Measurements from ENCODE around the gene ANO3. TPM values are rescaled to one million over a fixed set of nuclear protein-coding genes. Genes with fewer than 3 reads are reported as not detected.

ANO3 gene
- total RNA-seq, 1 donor from 2014 or later, result 0.27 TPM

GRCh38 chr11:26335903-26336302 lies 4.0 kb downstream of the ANO3 start:
- ATAC-seq (no peak), DNase-seq (no peak)
- Histone ChIP-seq H3K4me1 (peaks cover 5% of the 10 kb centered on the region), H3K36me3 (no peaks in the 10 kb centered on the region), H3K9me3 (no peaks in the 10 kb centered on the region), H3K27ac (no peak overlapping the region), H3K4me3 (no peak overlapping the region), H3K27me3 (ENCODE audit: low read depth) (no peaks in the 10 kb centered on the region)
- intact Hi-C loops (cut with DNase I), result no loop called here
- TF ChIP-seq, protein P1, sequence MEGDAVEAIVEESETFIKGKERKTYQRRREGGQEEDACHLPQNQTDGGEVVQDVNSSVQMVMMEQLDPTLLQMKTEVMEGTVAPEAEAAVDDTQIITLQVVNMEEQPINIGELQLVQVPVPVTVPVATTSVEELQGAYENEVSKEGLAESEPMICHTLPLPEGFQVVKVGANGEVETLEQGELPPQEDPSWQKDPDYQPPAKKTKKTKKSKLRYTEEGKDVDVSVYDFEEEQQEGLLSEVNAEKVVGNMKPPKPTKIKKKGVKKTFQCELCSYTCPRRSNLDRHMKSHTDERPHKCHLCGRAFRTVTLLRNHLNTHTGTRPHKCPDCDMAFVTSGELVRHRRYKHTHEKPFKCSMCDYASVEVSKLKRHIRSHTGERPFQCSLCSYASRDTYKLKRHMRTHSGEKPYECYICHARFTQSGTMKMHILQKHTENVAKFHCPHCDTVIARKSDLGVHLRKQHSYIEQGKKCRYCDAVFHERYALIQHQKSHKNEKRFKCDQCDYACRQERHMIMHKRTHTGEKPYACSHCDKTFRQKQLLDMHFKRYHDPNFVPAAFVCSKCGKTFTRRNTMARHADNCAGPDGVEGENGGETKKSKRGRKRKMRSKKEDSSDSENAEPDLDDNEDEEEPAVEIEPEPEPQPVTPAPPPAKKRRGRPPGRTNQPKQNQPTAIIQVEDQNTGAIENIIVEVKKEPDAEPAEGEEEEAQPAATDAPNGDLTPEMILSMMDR (IDR thresholded peaks at IDR 0.05), result no peak

- no peaks in the 10 kb centered on the region for H3K9me3 ChIP-seq
- no peaks in the 10 kb centered on the region for H3K4me1 ChIP-seq
- no peaks in the 10 kb centered on the region for H3K27me3 ChIP-seq (ENCODE audit: low read depth)
- intact Hi-C loops (cut with DNase I), result no loop called here
- no peaks in the 10 kb centered on the region for H3K36me3 ChIP-seq
- H3K4me3 ChIP-seq, result no peak overlapping the region
- H3K27ac ChIP-seq, result no peak overlapping the region
- TF ChIP-seq, protein P1 (IDR thresholded peaks at IDR 0.05), result no peak
- DNase-seq (no peak), ATAC-seq (no peak)
Observed at GRCh38 chr11:26344647-26345046, 12.7 kb downstream of the ANO3 start.

GRCh38 chr11:26348776-26349175 lies 16.8 kb downstream of the ANO3 start:
- H3K27me3 ChIP-seq (ENCODE audit: low read depth), result no peaks in the 10 kb centered on the region
- no peak for DNase-seq
- no peak overlapping the region for H3K27ac ChIP-seq
- no peak overlapping the region for H3K4me3 ChIP-seq
- no peaks in the 10 kb centered on the region for H3K4me1 ChIP-seq
- ATAC-seq, result peak in 1 of 2 donors; percentile 14
- no peaks in the 10 kb centered on the region for H3K9me3 ChIP-seq
- no peaks in the 10 kb centered on the region for H3K36me3 ChIP-seq
- TF ChIP-seq, protein P1 (IDR thresholded peaks at IDR 0.05), result no peak
- intact Hi-C loops (cut with DNase I), result no loop called here

- Histone ChIP-seq H3K27me3 (ENCODE audit: low read depth) (no peaks in the 10 kb centered on the region), H3K27ac (no peak overlapping the region), H3K4me1 (no peaks in the 10 kb centered on the region), H3K36me3 (no peaks in the 10 kb centered on the region), H3K4me3 (no peak overlapping the region), H3K9me3 (no peaks in the 10 kb centered on the region)
- TF ChIP-seq, protein P1 (IDR thresholded peaks at IDR 0.05), result no peak
- no peak for ATAC-seq
- intact Hi-C loops (cut with DNase I), result no loop called here
- DNase-seq, result no peak
Observed at GRCh38 chr11:26350002-26350401, 18.1 kb downstream of the ANO3 start.

DNA sequence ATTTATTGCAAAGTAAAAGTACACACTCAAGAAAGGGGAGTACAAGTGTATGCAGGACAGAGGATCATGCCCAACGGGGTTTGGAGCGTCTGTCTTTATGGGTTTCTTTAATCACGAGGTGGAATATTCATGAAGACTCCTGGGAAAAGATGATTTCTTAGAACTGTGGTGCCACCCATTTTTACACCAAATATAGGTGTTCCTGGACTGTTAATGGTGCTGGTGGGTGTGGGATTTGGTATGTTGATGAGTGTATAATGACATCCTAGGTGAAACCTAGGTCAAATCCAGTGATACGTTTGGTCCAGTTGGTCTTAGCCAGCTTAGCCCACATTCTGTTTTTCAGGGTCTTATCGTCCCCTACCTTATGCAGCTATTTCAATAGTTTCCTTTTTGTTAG lies 21.1 kb downstream of the ANO3 start:
- Histone ChIP-seq H3K27me3 (ENCODE audit: low read depth) (no peaks in the 10 kb centered on the region), H3K4me1 (no peaks in the 10 kb centered on the region), H3K36me3 (no peaks in the 10 kb centered on the region), H3K4me3 (no peak overlapping the region), H3K27ac (no peak overlapping the region), H3K9me3 (no peaks in the 10 kb centered on the region)
- ATAC-seq (no peak), DNase-seq (no peak)
- intact Hi-C loops (cut with DNase I), result no loop called here
- TF ChIP-seq, protein P1 (IDR thresholded peaks at IDR 0.05), result no peak

DNA sequence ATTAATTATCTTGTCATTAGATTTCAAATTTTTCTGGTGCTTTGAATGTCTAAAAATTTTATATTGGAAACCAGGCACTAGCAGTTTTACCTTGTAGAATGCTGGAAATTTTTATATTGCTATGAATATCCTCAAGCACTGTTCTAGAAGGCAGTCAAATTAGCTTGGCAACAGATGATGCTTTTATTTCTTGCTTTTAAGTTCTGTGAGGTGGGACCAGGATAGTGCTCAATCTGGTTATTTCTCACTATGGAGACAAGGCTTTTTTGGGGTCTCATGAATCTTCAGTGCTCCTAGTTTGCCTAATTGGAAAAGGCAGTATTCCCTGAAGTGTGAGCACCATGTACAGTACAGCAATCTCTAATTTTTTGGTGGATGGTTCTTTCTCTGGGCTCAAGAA lies 27.1 kb downstream of the ANO3 start:
- Histone ChIP-seq H3K27ac (no peak overlapping the region), H3K36me3 (no peaks in the 10 kb centered on the region), H3K4me3 (no peak overlapping the region), H3K4me1 (no peaks in the 10 kb centered on the region), H3K9me3 (no peaks in the 10 kb centered on the region), H3K27me3 (ENCODE audit: low read depth) (no peaks in the 10 kb centered on the region)
- DNase-seq (no peak), ATAC-seq (no peak)
- TF ChIP-seq, protein P1 (IDR thresholded peaks at IDR 0.05), result no peak
- intact Hi-C loops (cut with DNase I), result no loop called here
